Stimulated activated CD8-positive, alpha-beta memory T cell treated with anti-CD3 and anti-CD28 coated beads, Interleukin-12 subunit alpha, Interleukin-12 subunit beta, amount 100 ng/mL, for 1 hour (primary cell): Measurements from ENCODE around the gene TSPAN4.

Source experiments
- DNase-seq: peaks from one replicate; pipeline ENCODE4 v3.0.0-alpha.2; 2020; ENCODE audit warnings: low read depth

Gene TSPAN4

GRCh38 chr11:824292-824880, 18.3 kb upstream of the TSPAN4 start:
- no peak for DNase-seq

GRCh38 chr11:824942-825341, 17.7 kb upstream of the TSPAN4 start:
- no peak for DNase-seq

GRCh38 chr11:825366-826226, 17.1 kb upstream of the TSPAN4 start:
- no peak for DNase-seq

GRCh38 chr11:826227-826621, 16.4 kb upstream of the TSPAN4 start:
- no peak for DNase-seq

GRCh38 chr11:826836-827145, 15.9 kb upstream of the TSPAN4 start:
- no peak for DNase-seq

GRCh38 chr11:827146-827896, 15.3 kb upstream of the TSPAN4 start:
- DNase-seq, result no peak

- DNase-seq, result no peak
Measured at GRCh38 chr11:827897-828192, 14.8 kb upstream of the TSPAN4 start, which contains the start of gene CRACR2B. TSS of gene CRACR2B (plus strand) at chr11:827919. CDS start at chr11:828608, 689 bp downstream.

- no peak for DNase-seq
Measured at GRCh38 chr11:828506-829175, 14.0 kb upstream of the TSPAN4 start.

- DNase-seq, result no peak
Measured at GRCh38 chr11:829176-829846, 13.3 kb upstream of the TSPAN4 start.

- no peak for DNase-seq
Measured at GRCh38 chr11:829847-830294, 12.8 kb upstream of the TSPAN4 start.

GRCh38 chr11:830295-831117, 12.1 kb upstream of the TSPAN4 start:
- peak; percentile 42 for DNase-seq

- no peak for DNase-seq
Measured at GRCh38 chr11:831118-831864, 11.4 kb upstream of the TSPAN4 start.

- DNase-seq, result no peak
Measured at GRCh38 chr11:831961-832528, 10.6 kb upstream of the TSPAN4 start.

GRCh38 chr11:832529-833113, 10.0 kb upstream of the TSPAN4 start, which contains the start of gene CD151:
TSS of gene CD151 (plus strand) at chr11:832952. CDS start at chr11:836070, 3,118 bp downstream.
- DNase-seq, result no peak

GRCh38 chr11:833114-833791, 9.4 kb upstream of the TSPAN4 start:
- DNase-seq, result no peak

GRCh38 chr11:833849-834311, 8.8 kb upstream of the TSPAN4 start:
- DNase-seq, result no peak

GRCh38 chr11:834371-835316, 8.0 kb upstream of the TSPAN4 start:
- DNase-seq, result no peak

- DNase-seq, result no peak
Measured at GRCh38 chr11:836274-836673, 6.4 kb upstream of the TSPAN4 start.
